HG02571 (cell line): ENCODE results near the gene RAPH1.
"Not testable (repeated sequence)": the region's sequence is repeated elsewhere in the genome, so short reads cannot be mapped to it uniquely, and the experiment has no call there.

Source experiments
- ATAC-seq: cut with Tn5 transposase; IDR thresholded peaks from one replicate; pipeline ENCODE4 v1.9.1; 2021; ENCODE audit warnings: mild to moderate bottlenecking, moderate library complexity; ENCODE audit not compliant: unreplicated experiment

The RAPH1 gene

GRCh38 chr2:203549406-203549805, 14.3 kb upstream of the RAPH1 start:
- ATAC-seq: no peak

GRCh38 chr2:203548887-203549286, 13.8 kb upstream of the RAPH1 start:
- no peak for ATAC-seq

GRCh38 chr2:203547356-203547755, 12.3 kb upstream of the RAPH1 start:
- ATAC-seq: no peak

DNA sequence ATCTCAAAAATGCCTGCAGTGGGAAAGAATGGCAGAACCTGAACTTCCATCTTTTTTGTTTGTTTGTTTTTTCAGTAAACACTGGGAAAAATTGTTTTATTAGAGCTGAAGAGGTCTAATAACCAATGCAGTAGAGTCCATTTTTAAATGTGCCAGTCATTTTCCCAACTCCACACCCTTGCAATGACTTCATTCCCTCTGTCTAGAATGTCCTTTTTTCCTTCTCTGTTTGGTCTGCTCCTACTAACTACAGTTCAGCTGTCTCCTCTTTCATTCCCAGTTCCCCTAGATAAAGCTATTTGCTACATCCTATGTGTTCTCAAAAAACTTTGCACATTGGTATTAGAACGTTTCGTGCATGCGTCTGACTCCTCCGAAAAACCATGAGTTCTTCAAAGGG, 9.3 kb upstream of the RAPH1 start:
- ATAC-seq: no peak

DNA sequence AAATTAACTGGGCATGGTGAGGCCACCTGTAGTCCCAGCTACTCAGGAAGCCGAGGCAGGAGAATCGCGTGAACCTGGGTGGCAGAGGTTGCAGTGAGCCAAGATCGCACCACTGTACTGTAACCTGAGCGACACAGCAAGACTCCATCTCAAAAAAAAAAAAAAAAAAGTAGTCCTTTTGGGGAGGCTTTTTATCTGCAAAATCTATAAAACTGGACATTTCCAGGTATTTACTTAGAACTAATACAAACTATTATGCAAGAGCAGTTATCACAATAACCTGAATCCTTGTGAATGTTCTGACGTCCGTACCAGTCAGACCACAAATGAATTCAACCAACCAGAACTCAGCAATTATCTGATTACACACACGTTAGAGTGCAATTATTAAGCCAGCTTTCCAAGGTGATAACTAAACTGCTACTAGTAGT, 8.8 kb upstream of the RAPH1 start:
- no peak for ATAC-seq

DNA sequence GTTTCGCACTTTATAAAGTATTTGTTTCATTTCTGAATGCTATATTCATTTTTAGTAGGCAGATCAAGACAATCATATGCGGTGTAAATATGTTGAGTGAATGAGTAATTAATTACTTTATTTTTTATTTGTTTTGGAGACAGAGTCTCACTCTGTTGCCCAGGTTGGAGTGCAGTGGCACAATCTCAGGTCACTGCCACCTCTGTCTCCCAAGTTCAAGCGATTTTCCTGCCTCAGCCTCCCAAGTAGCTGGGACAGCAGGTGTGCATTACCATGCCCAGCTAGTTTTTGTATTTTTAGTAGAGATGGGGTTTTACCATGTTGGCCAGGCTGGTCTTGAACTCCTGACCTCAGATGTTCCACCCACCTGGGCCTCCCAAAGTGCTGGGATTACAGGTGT, 5.5 kb upstream of the RAPH1 start:
- ATAC-seq: not testable (repeated sequence)

DNA sequence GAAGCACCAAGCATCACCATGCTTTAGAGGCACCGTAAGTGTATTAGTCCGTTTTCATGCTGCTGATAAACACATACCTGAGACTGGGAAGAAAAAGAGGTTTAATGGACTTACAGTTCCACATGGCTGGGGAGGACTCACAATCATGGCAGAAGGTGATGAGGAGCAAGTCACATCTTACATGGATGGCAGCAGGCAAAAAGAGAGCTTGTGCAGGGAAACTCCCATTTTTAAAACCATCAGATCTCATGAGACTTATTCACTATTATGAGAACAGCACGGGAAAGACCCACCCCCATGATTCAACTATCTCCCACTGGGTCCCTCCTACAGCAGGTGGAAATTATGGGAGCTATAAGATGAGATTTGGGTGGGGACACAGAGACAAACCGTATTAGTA, 3.1 kb upstream of the RAPH1 start:
- ATAC-seq: not testable (repeated sequence)

GRCh38 chr2:203536586-203536951, 1.5 kb upstream of the RAPH1 start:
- ATAC-seq: not testable (repeated sequence)

GRCh38 chr2:203535784-203536585, 884 bp upstream of the RAPH1 start:
- no peak for ATAC-seq

- peak; percentile 42 for ATAC-seq
These were observed 452 bp downstream of the RAPH1 start for GRCh38 chr2:203534621-203535077.

DNA sequence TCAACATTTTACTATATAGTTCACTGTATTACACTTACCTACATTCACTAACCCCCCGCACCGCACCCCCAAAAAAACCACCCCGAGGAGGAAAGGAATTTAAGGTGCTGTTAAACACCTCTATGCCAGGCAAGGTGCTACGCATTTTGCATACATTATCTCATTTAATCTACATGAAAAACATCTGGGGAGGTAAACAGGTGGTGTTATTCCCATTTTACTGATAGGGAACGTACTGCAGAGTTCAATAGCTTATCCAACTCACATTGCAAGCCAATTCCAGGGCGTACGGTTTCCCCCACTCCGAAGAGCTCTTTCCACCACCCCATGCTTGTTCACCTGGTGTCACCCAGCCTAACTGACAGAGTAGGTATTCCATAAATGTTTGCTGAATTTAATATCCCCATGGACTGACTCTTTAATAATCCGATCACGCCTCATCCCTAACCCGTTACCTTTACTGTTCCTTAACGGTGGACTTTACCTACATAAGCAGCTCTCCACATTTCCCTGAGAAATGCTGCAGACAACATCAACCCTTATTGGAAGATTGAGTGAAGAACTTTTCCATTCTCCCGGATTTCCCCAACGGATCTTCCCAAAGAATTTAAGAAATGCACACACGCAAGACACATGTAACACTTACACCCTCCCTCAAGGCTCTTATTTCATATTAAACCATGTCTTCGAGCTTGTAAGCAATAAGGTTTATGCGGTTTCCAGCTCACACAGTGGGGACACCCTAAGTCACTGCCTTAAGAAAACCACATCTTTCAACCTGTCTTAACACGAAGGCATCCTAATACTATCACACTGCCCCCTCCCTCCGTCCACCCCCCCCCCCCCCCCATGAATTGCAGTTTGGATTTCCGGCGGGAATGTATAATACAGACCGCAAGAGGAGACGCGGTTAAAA, 1.2 kb downstream of the RAPH1 start:
- no peak for ATAC-seq

GRCh38 chr2:203532957-203533658, 2.0 kb downstream of the RAPH1 start:
- no peak for ATAC-seq

DNA sequence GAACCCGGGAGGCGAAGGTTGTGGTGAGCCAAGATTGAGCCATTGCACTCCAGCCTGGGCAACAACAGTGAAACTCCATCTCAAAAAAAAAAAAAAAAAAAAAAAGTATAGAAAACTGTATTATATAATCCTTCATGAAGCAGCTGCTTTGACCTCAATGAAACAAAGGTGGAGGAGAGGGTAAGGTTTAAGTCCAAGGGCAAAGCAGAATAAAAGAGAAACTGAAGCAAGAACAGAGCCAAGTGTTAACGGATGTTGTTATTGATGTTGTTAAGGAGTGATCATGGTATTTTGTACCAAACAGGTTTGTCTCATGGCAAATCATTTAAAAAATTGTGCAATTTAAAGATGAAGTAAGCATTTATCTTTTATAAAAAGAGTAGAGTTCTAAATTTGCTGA, 7.4 kb downstream of the RAPH1 start:
- ATAC-seq: no peak

- ATAC-seq: not testable (repeated sequence)
These were observed 21.8 kb downstream of the RAPH1 start for GRCh38 chr2:203513268-203513667.

- no peak for ATAC-seq
These were observed 24.2 kb downstream of the RAPH1 start for GRCh38 chr2:203510941-203511305.

- ATAC-seq: no peak
These were observed 24.7 kb downstream of the RAPH1 start for GRCh38 chr2:203510256-203510940.

- not testable (repeated sequence) for ATAC-seq
These were observed 31.6 kb downstream of the RAPH1 start for GRCh38 chr2:203503460-203503859.

DNA sequence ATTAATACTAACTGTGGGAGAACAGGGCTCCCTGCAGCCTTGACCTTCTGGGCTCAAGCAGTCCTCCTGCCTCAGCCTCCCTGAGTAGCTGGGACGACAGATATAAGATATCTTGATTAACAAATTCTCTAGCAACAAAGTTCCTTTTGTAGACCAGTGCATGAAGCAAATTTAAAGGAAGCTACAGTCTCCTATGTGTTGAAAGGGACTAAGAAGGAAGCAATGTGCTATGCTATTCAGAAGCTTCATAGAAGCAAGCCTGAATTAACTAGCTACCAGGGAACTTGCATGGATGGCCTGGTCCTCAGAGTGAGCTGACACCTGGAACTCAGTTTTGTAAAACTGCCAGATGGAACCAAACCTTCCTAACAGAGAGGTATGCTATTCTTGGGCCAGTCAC, 33.2 kb downstream of the RAPH1 start:
- no peak for ATAC-seq

GRCh38 chr2:203500951-203501350, 34.1 kb downstream of the RAPH1 start:
- ATAC-seq: no peak

GRCh38 chr2:203500297-203500696, 34.8 kb downstream of the RAPH1 start:
- ATAC-seq: no peak

DNA sequence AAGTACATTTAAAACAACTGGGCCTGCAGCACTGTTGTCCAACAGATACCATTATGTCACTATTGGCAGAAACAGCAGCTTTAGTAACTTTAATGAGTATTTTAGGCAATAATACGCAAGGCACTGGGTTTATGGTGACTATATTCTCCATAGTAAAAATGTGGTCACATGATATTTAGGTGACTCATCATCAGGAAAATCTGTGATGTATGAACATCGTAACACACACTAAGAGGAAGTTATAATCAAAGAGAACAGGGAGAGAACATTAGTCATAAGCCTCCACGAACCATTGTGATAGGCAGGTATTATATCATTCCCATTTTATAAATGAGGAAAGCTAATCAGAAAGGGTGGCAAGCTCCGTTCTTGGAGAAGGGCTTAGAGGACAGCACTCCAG, 36.9 kb downstream of the RAPH1 start:
- ATAC-seq: no peak
